ENCODE measurements around the gene TTC7B.

DNA sequence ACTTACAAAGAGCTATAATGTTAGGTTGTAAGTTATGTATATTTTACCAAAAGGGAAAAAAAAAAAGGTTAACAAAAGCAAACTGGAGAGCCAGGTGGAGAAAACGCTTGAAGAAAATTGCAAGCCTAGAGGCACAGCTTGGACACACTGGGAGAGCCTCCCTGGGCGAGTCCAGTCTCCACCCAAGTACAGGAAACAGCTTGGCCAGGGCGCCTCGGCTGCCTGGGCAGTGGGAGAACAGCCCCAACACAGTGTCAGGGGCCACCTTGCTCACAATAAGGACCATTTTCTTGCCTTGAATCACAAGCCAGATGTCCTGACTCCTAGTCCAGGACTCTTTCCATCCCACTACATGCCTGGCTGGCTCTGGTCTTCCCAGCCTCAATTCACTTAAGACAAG lies 33.3 kb downstream of the TTC7B start:
- TF ChIP-seq RAD21 (IDR thresholded peaks at IDR 0.05; ENCODE audit: low read depth) (no peak), EP300 (IDR thresholded peaks at IDR 0.05; ENCODE audit: borderline replicate concordance) (no peak), YY1 (IDR thresholded peaks at IDR 0.05; ENCODE audit: low read depth) (no peak), CEBPB (IDR thresholded peaks at IDR 0.05) (no peak), TEAD4 (IDR thresholded peaks at IDR 0.05) (no peak), TAF1 (IDR thresholded peaks at IDR 0.05; ENCODE audit: low read depth) (no peak), CREB1 (IDR thresholded peaks at IDR 0.05; ENCODE audit: low read depth) (no peak), NFIC (IDR thresholded peaks at IDR 0.05) (no peak), EGR1 (IDR thresholded peaks at IDR 0.05) (no peak), ZBTB7A (IDR thresholded peaks at IDR 0.05; ENCODE audit: low read depth) (no peak)
- TF ChIP-seq, protein P1, sequence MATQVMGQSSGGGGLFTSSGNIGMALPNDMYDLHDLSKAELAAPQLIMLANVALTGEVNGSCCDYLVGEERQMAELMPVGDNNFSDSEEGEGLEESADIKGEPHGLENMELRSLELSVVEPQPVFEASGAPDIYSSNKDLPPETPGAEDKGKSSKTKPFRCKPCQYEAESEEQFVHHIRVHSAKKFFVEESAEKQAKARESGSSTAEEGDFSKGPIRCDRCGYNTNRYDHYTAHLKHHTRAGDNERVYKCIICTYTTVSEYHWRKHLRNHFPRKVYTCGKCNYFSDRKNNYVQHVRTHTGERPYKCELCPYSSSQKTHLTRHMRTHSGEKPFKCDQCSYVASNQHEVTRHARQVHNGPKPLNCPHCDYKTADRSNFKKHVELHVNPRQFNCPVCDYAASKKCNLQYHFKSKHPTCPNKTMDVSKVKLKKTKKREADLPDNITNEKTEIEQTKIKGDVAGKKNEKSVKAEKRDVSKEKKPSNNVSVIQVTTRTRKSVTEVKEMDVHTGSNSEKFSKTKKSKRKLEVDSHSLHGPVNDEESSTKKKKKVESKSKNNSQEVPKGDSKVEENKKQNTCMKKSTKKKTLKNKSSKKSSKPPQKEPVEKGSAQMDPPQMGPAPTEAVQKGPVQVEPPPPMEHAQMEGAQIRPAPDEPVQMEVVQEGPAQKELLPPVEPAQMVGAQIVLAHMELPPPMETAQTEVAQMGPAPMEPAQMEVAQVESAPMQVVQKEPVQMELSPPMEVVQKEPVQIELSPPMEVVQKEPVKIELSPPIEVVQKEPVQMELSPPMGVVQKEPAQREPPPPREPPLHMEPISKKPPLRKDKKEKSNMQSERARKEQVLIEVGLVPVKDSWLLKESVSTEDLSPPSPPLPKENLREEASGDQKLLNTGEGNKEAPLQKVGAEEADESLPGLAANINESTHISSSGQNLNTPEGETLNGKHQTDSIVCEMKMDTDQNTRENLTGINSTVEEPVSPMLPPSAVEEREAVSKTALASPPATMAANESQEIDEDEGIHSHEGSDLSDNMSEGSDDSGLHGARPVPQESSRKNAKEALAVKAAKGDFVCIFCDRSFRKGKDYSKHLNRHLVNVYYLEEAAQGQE (IDR thresholded peaks at IDR 0.05; ENCODE audit: low read depth), result no peak
- TF ChIP-seq, protein P2, sequence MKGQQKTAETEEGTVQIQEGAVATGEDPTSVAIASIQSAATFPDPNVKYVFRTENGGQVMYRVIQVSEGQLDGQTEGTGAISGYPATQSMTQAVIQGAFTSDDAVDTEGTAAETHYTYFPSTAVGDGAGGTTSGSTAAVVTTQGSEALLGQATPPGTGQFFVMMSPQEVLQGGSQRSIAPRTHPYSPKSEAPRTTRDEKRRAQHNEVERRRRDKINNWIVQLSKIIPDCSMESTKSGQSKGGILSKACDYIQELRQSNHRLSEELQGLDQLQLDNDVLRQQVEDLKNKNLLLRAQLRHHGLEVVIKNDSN (IDR thresholded peaks at IDR 0.05), result no peak
